Smooth muscle cell of trachea (primary cell): ENCODE data around the gene GPC1. TPM values are rescaled to one million over a fixed set of nuclear protein-coding genes. Genes with fewer than 3 reads are reported as not detected.

Experiments used
- total RNA-seq: library from RNA; depleted of rRNA; stranded (reverse); fragments of >200 nt; gene quantifications from 2 replicates; pipeline ENCODE4 v1.2.1, GENCODE V29; 2014

Gene GPC1
- 143 and 371 TPM in 2 replicates for total RNA-seq

GRCh38 chr2:240435457-240435947, at the start of gene GPC1:
TSS of gene GPC1 (plus strand) at chr2:240435663. CDS start at chr2:240435919, 256 bp downstream.

Other genes starting within 250 kb of the GPC1 start
- 7.0 and 8.4 TPM in 2 replicates for gene ANKMY1, start 122.3 kb downstream of the GPC1 start, total RNA-seq
- 3.1 and 3.3 TPM in 2 replicates for gene DUSP28, start 124.7 kb downstream of the GPC1 start, total RNA-seq
- gene RNPEPL1, start 132.8 kb downstream of the GPC1 start, total RNA-seq, result 30.1 and 36.4 TPM in 2 replicates
- gene CAPN10, start 151.1 kb downstream of the GPC1 start, total RNA-seq, result 24.0 and 24.6 TPM in 2 replicates
- 0.99 TPM in 1 of 2 replicates, not detected in the other for gene GPR35, start 189.8 kb downstream of the GPC1 start, total RNA-seq
- gene AQP12B, start 247.2 kb downstream of the GPC1 start, total RNA-seq, result 0.17 TPM in 1 of 2 replicates, not detected in the other